Liver (tissue), 9 donors: ENCODE data around the gene CDH13. TPM values are rescaled to one million over a fixed set of nuclear protein-coding genes. Genes with fewer than 3 reads are reported as not detected.

Source experiments
- DNase-seq: peaks from one replicate; pipeline ENCODE4 v3.0.0-alpha.2; 2017; ENCODE audit warnings: low spot score
- H3K27ac ChIP-seq, 2 donors: one replicate each; pipeline ENCODE4 v1.7.0; 2013; ENCODE audit warnings: inconsistent platforms in 2 of 2, low read length in 2 of 2, control low read depth in 1 of 2, low read depth in 1 of 2, mild to moderate bottlenecking in 1 of 2
- H3K27me3 ChIP-seq, 4 donors: one replicate each; pipeline versions ENCODE4 v1.6.1 to v1.7.0; 2013; ENCODE audit warnings: low read length in 3 of 4, inconsistent platforms in 1 of 4, mild to moderate bottlenecking in 1 of 4, moderate library complexity in 1 of 4; ENCODE audit not compliant: control insufficient read depth in 4 of 4, insufficient read depth in 4 of 4
- H3K36me3 ChIP-seq, 4 donors: one replicate each; pipeline versions ENCODE4 v1.6.1 to v1.7.0; 2013; ENCODE audit warnings: low read length in 3 of 4, mild to moderate bottlenecking in 3 of 4, low read depth in 1 of 4, moderate library complexity in 1 of 4; ENCODE audit not compliant: control insufficient read depth in 4 of 4, insufficient read depth in 3 of 4
- H3K4me1 ChIP-seq, 4 donors: one replicate each; pipeline versions ENCODE4 v1.6.1 to v1.7.0; 2013; ENCODE audit warnings: low read length in 3 of 4, mild to moderate bottlenecking in 3 of 4, moderate library complexity in 1 of 4; ENCODE audit not compliant: control insufficient read depth in 4 of 4, insufficient read depth in 4 of 4
- H3K4me3 ChIP-seq, 3 donors: one replicate each; pipeline versions ENCODE4 v1.6.1 to v1.7.0; 2013; ENCODE audit warnings: low read length in 3 of 3, control low read depth in 1 of 3, low read depth in 1 of 3, mild to moderate bottlenecking in 1 of 3
- H3K9ac ChIP-seq, 2 donors: one replicate each; pipeline ENCODE4 v1.7.0; 2013; ENCODE audit warnings: low read length in 2 of 2, mild to moderate bottlenecking in 2 of 2, moderate library complexity in 2 of 2, control low read depth in 1 of 2, low read depth in 1 of 2
- H3K9me3 ChIP-seq, 4 donors: one replicate each; pipeline versions ENCODE4 v1.6.1 to v1.7.0; 2013; ENCODE audit warnings: low read length in 3 of 4; ENCODE audit not compliant: control insufficient read depth in 4 of 4
- EGR1 ChIP-seq, 2 donors: IDR thresholded peaks; 2 replicates each; pipeline ENCODE4 v1.6.1; 2016 to 2018; ENCODE audit warnings: antibody characterized with exemption in 2 of 2, low read depth in 2 of 2
- FOXA1 ChIP-seq: IDR thresholded peaks from 2 replicates; pipeline ENCODE4 v1.6.1; 2016; ENCODE audit warnings: antibody characterized with exemption
- FOXA2 ChIP-seq: IDR thresholded peaks from 2 replicates; pipeline ENCODE4 v1.6.1; 2016; ENCODE audit warnings: antibody characterized with exemption
- HNF4A ChIP-seq, 2 donors: conservative IDR thresholded peaks; 2 replicates each; pipeline ENCODE4 v1.6.1; 2016; ENCODE audit warnings: antibody characterized with exemption in 2 of 2, mild to moderate bottlenecking in 2 of 2
- HNF4G ChIP-seq: IDR thresholded peaks from 2 replicates; pipeline ENCODE4 v1.6.1; 2016; ENCODE audit warnings: antibody characterized with exemption
- JUND ChIP-seq, 2 donors: IDR thresholded peaks; 2 replicates each; pipeline ENCODE4 v1.6.1; 2016; ENCODE audit warnings: antibody characterized with exemption in 2 of 2
- NR2F2 ChIP-seq: IDR thresholded peaks from 2 replicates; pipeline ENCODE4 v1.6.1; 2016; ENCODE audit warnings: antibody characterized with exemption
- RAD21 ChIP-seq, 2 donors: IDR thresholded peaks; 2 replicates each; pipeline ENCODE4 v1.6.1; 2016; ENCODE audit warnings: antibody characterized with exemption in 2 of 2, mild to moderate bottlenecking in 2 of 2
- RXRA ChIP-seq, 2 donors: IDR thresholded peaks; 2 replicates each; pipeline ENCODE4 v1.6.1; 2017 to 2018; ENCODE audit warnings: antibody characterized with exemption in 2 of 2, mild to moderate bottlenecking in 1 of 2
- TAF1 ChIP-seq: conservative IDR thresholded peaks from 2 replicates; pipeline ENCODE4 v1.6.1; 2016; ENCODE audit warnings: antibody characterized with exemption, mild to moderate bottlenecking
- YY1 ChIP-seq: IDR thresholded peaks from 2 replicates; pipeline ENCODE4 v1.6.1; 2016; ENCODE audit warnings: antibody characterized with exemption, mild to moderate bottlenecking
- WGBS: extraction: QIAGEN DNeasy Blood & Tissue Kit; methylation state at CpG from one replicate; pipeline ENCODE4 v1.1.7; 2013; 5-methylcytosine and 5-hydroxymethylcytosine counted together
- polyA plus RNA-seq, 2 donors: library from polyadenylated mRNA; stranded (reverse) in 1 of 2; unstranded in 1 of 2; fragments of 200-250 nt in 1 of 2; fragments of >200 nt in 1 of 2; fragmentation: Nextera tagmentation in 1 of 2; extraction: Ambion mirVana in 1 of 2; gene quantifications; one replicate each; pipeline versions ENCODE4 v1.2.1 to v1.2.3, GENCODE V29; 2013 to 2015
- total RNA-seq, 2 donors: library from RNA; depleted of rRNA; stranded (reverse); fragments of >200 nt; gene quantifications; one replicate each; pipeline ENCODE4 v1.2.3, GENCODE V29; 2014
- TF ChIP-seq, protein P1 (sequence below): fragments of 150-350 bp; IDR thresholded peaks from 2 replicates; pipeline ENCODE4 v1.5.1; 2017; ENCODE audit warnings: improper control_type of control experiment, low read depth, low read length; ENCODE audit not compliant: missing input control
- TF ChIP-seq, protein P2 (sequence below): IDR thresholded peaks from 2 replicates; pipeline ENCODE4 v1.6.1; 2016; ENCODE audit warnings: antibody characterized with exemption
- TF ChIP-seq, protein P3 (sequence below): IDR thresholded peaks from 2 replicates; pipeline ENCODE4 v1.6.1; 2016; ENCODE audit warnings: antibody characterized with exemption
- donor health status: healthy.
- donor health status: healthy.
- donor health status: healthy.
- donor health status: healthy.
- donor health status: healthy.

CDH13 gene
- total and polyA plus RNA-seq, 4 donors = 0.21 to 1.5 (median 0.58) TPM

DNA sequence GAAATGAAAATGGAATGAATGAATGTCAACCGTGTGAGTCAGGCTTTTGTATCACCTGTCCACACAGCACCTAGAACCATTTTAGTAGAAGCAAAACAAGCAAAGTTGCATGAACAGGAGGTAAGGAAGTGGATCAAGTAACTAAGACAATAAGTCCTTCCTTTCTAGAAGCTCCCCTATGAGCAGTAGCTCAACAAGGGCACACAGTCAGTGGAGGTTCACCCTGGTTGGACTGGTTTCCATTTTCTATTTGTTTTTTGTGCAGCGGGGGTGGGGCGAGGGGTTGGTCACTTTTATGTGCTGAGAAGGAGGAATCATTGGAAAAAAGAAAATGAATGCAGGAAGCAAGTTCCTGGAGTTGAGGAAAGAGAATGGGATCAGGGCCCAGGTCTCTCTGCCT is 1177.0 kb downstream of the CDH13 start:
- H3K9me3 ChIP-seq = no peaks in the 10 kb centered on the region
- no peak overlapping the region for H3K4me3 ChIP-seq
- no peak for TF ChIP-seq EGR1 (IDR thresholded peaks at IDR 0.05; ENCODE audit: low read depth in 2 of 2)
- no peak for TF ChIP-seq YY1
- TF ChIP-seq HNF4G = no peak
- TF ChIP-seq JUND (IDR thresholded peaks at IDR 0.05) = no peak
- TF ChIP-seq, protein P1, sequence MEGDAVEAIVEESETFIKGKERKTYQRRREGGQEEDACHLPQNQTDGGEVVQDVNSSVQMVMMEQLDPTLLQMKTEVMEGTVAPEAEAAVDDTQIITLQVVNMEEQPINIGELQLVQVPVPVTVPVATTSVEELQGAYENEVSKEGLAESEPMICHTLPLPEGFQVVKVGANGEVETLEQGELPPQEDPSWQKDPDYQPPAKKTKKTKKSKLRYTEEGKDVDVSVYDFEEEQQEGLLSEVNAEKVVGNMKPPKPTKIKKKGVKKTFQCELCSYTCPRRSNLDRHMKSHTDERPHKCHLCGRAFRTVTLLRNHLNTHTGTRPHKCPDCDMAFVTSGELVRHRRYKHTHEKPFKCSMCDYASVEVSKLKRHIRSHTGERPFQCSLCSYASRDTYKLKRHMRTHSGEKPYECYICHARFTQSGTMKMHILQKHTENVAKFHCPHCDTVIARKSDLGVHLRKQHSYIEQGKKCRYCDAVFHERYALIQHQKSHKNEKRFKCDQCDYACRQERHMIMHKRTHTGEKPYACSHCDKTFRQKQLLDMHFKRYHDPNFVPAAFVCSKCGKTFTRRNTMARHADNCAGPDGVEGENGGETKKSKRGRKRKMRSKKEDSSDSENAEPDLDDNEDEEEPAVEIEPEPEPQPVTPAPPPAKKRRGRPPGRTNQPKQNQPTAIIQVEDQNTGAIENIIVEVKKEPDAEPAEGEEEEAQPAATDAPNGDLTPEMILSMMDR = no peak
- TF ChIP-seq, protein P2, sequence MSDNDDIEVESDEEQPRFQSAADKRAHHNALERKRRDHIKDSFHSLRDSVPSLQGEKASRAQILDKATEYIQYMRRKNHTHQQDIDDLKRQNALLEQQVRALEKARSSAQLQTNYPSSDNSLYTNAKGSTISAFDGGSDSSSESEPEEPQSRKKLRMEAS = no peak
- TF ChIP-seq FOXA1 = no peak
- H3K36me3 ChIP-seq = no peaks in the 10 kb centered on the region
- DNase-seq = no peak
- H3K9ac ChIP-seq = no peak overlapping the region
- H3K27ac ChIP-seq = no peak overlapping the region
- H3K4me1 ChIP-seq = peaks cover 4 to 6% (median 5%) of the 10 kb centered on the region in 4 donors
- 77% methylated on average over 3 of the region's 3 CpGs for WGBS
- peaks cover 0 to 3% (median 0%) of the 10 kb centered on the region in 4 donors for H3K27me3 ChIP-seq

DNA sequence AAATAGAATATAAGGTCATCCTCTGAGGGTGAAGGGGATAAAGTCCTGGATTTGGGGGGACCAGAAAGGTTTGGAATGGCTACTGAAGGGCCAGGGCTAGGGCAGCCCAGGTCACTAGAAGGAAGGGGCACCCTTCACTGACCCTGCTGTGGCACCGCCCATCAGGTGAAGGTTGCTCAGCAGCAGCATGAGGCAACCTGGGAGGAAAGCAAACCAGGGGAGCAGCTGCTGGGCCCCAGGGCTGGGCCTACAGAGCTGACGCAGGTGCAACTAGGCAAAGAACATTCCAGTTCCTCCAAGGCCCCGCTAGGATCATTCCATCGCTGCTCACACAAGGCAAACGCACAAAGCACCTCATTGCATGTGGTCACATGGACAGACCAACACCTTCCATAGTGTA is 1177.6 kb downstream of the CDH13 start:
- TF ChIP-seq RXRA (IDR thresholded peaks at IDR 0.05) = no peak
- no peak for TF ChIP-seq EGR1 (IDR thresholded peaks at IDR 0.05; ENCODE audit: low read depth in 2 of 2)
- TF ChIP-seq, protein P3, sequence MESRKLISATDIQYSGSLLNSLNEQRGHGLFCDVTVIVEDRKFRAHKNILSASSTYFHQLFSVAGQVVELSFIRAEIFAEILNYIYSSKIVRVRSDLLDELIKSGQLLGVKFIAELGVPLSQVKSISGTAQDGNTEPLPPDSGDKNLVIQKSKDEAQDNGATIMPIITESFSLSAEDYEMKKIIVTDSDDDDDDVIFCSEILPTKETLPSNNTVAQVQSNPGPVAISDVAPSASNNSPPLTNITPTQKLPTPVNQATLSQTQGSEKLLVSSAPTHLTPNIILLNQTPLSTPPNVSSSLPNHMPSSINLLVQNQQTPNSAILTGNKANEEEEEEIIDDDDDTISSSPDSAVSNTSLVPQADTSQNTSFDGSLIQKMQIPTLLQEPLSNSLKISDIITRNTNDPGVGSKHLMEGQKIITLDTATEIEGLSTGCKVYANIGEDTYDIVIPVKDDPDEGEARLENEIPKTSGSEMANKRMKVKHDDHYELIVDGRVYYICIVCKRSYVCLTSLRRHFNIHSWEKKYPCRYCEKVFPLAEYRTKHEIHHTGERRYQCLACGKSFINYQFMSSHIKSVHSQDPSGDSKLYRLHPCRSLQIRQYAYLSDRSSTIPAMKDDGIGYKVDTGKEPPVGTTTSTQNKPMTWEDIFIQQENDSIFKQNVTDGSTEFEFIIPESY = no peak
- H3K9ac ChIP-seq = no peak overlapping the region
- peaks cover 8 to 11% (median 10%) of the 10 kb centered on the region in 4 donors for H3K4me1 ChIP-seq
- H3K36me3 ChIP-seq = no peaks in the 10 kb centered on the region
- no peak overlapping the region for H3K27ac ChIP-seq
- 94% methylated on average over 5 of the region's 5 CpGs for WGBS
- peaks cover 0 to under 1% (median 0%) of the 10 kb centered on the region in 4 donors for H3K27me3 ChIP-seq
- no peak for DNase-seq
- H3K9me3 ChIP-seq = no peaks in the 10 kb centered on the region
- H3K4me3 ChIP-seq = no peak overlapping the region

DNA sequence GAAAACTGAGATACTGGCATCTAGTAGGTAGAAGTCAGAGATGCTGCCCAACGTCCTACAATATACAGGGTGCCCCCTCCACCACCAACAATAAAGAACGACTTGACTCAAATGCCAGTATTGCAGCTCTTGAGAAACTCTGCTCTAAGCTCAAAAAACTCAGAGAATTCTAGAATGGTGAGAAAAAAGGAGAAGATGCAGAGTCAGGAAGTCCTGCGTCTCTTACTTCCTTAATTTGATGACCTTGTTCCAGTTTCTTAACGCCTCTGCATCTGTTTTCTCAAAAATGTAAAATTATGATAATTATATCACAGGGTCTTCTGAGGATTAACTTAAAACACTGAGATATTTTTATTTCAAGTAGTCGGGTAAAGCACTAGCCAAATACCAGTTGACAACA is 1179.3 kb downstream of the CDH13 start:
- TF ChIP-seq NR2F2 = no peak
- TF ChIP-seq HNF4G = no peak
- Histone ChIP-seq H3K4me3 (no peak overlapping the region), H3K36me3 (no peaks in the 10 kb centered on the region), H3K27ac (peak overlapping the region in 1 of 2 donors; percentile 34), H3K9ac (no peak overlapping the region), H3K4me1 (peaks cover 9 to 11% (median 10%) of the 10 kb centered on the region in 4 donors), H3K27me3 (no peaks in the 10 kb centered on the region), H3K9me3 (no peaks in the 10 kb centered on the region)
- 56% methylated on average over 5 of the region's 5 CpGs for WGBS
- DNase-seq = no peak

DNA sequence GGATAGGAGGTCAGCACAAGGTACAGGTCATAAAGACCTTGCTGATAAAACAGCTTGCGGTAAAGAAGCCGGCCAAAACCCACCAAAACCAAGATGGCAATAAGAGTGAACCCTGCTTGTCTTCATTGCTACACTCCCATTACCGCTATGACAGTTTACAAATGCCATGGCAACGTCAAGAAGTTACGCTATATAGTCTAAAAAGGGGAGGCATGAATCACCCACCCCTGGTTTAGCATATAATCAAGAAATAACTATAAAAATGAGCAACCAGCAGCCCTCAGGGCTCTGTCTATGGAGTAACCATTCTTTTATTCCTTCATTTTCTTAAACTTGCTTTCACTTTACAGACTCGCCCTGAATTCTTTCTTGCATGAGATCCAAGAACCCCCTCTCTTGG is 1180.0 kb downstream of the CDH13 start:
- Histone ChIP-seq H3K4me1 (peaks cover 9 to 11% (median 10%) of the 10 kb centered on the region in 4 donors), H3K27ac (no peak overlapping the region), H3K9me3 (no peaks in the 10 kb centered on the region), H3K9ac (no peak overlapping the region), H3K27me3 (no peaks in the 10 kb centered on the region), H3K36me3 (peaks cover 0 to 5% (median 0%) of the 10 kb centered on the region in 4 donors), H3K4me3 (no peak overlapping the region)
- 93% methylated on average over 6 of the region's 6 CpGs for WGBS
- DNase-seq = no peak
- TF ChIP-seq, protein P3 = no peak
- TF ChIP-seq YY1 (no peak), EGR1 (IDR thresholded peaks at IDR 0.05; ENCODE audit: low read depth in 2 of 2) (no peak), FOXA2 (no peak), FOXA1 (no peak), RAD21 (IDR thresholded peaks at IDR 0.05) (no peak), TAF1 (no peak), HNF4A (conservative IDR thresholded peaks at IDR 0.05) (no peak)
- TF ChIP-seq, protein P2 = no peak
- TF ChIP-seq, protein P1 = no peak
